Measurements from ENCODE around the gene BCL11A. TPM values are rescaled to one million over a fixed set of nuclear protein-coding genes. Genes with fewer than 3 reads are reported as not detected.

BCL11A gene
- total RNA-seq, 1 experiment from 2014 or later: 0.33 TPM

- ChIA-PET POLR2A (no interaction called here), CTCF (no interaction called here)
- in situ Hi-C loops (cut with HindIII; ENCODE audit: low pct_unique_long_range_greater_than_20kb, low sequenced_read_pairs): no loop called here
- TF ChIP-seq TCF7L2 (IDR thresholded peaks at IDR 0.05; ENCODE audit: low read depth, low read length): no peak
- TF ChIP-seq, protein P1, sequence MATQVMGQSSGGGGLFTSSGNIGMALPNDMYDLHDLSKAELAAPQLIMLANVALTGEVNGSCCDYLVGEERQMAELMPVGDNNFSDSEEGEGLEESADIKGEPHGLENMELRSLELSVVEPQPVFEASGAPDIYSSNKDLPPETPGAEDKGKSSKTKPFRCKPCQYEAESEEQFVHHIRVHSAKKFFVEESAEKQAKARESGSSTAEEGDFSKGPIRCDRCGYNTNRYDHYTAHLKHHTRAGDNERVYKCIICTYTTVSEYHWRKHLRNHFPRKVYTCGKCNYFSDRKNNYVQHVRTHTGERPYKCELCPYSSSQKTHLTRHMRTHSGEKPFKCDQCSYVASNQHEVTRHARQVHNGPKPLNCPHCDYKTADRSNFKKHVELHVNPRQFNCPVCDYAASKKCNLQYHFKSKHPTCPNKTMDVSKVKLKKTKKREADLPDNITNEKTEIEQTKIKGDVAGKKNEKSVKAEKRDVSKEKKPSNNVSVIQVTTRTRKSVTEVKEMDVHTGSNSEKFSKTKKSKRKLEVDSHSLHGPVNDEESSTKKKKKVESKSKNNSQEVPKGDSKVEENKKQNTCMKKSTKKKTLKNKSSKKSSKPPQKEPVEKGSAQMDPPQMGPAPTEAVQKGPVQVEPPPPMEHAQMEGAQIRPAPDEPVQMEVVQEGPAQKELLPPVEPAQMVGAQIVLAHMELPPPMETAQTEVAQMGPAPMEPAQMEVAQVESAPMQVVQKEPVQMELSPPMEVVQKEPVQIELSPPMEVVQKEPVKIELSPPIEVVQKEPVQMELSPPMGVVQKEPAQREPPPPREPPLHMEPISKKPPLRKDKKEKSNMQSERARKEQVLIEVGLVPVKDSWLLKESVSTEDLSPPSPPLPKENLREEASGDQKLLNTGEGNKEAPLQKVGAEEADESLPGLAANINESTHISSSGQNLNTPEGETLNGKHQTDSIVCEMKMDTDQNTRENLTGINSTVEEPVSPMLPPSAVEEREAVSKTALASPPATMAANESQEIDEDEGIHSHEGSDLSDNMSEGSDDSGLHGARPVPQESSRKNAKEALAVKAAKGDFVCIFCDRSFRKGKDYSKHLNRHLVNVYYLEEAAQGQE (IDR thresholded peaks at IDR 0.05; ENCODE audit: insufficient read depth in 1 of 2, low read depth in 2 of 2, low read length in 1 of 2): no peak
- TF ChIP-seq SIN3A (IDR thresholded peaks at IDR 0.05; ENCODE audit: borderline replicate concordance, insufficient read depth, low read depth, low read length): no peak
- no peak for TF ChIP-seq POLR2AphosphoS5 (IDR thresholded peaks at IDR 0.05; ENCODE audit: low read depth, low read length)
- TF ChIP-seq, protein P2, sequence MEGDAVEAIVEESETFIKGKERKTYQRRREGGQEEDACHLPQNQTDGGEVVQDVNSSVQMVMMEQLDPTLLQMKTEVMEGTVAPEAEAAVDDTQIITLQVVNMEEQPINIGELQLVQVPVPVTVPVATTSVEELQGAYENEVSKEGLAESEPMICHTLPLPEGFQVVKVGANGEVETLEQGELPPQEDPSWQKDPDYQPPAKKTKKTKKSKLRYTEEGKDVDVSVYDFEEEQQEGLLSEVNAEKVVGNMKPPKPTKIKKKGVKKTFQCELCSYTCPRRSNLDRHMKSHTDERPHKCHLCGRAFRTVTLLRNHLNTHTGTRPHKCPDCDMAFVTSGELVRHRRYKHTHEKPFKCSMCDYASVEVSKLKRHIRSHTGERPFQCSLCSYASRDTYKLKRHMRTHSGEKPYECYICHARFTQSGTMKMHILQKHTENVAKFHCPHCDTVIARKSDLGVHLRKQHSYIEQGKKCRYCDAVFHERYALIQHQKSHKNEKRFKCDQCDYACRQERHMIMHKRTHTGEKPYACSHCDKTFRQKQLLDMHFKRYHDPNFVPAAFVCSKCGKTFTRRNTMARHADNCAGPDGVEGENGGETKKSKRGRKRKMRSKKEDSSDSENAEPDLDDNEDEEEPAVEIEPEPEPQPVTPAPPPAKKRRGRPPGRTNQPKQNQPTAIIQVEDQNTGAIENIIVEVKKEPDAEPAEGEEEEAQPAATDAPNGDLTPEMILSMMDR (IDR thresholded peaks at IDR 0.05): no peak
- intact Hi-C loops (cut with micrococcal nuclease; ENCODE audit: unreplicated experiment): no loop called here
- BruUV-seq (replicated peaks): no TSS peak
- H3K27me3 ChIP-seq (ENCODE audit: control insufficient read depth, insufficient read depth, low read length): peaks cover 2% of the 10 kb centered on the region; the same call in 1 of the 2 replicates
- ATAC-seq (no peak), DNase-seq (ENCODE audit: low read depth, low spot score) (no peak)
- no peak overlapping the region for H3K4me3 ChIP-seq (ENCODE audit: low read depth in 2 of 2, low read length in 2 of 2)
- no peak overlapping the region for H3K27ac ChIP-seq (ENCODE audit: low read length)
- H3K4me1 ChIP-seq (ENCODE audit: control insufficient read depth, insufficient read depth, low read length): no peaks in the 10 kb centered on the region
- H3K9me3 ChIP-seq (ENCODE audit: control insufficient read depth, insufficient read depth, low read depth, low read length): no peaks in the 10 kb centered on the region
- no peaks in the 10 kb centered on the region for H3K36me3 ChIP-seq (ENCODE audit: control insufficient read depth, insufficient read depth, low read length)
Measured at GRCh38 chr2:60437080-60437696, 116.3 kb downstream of the BCL11A start.

- no peak for ATAC-seq
- BruUV-seq (replicated peaks): no TSS peak
- intact Hi-C loops (cut with micrococcal nuclease; ENCODE audit: unreplicated experiment) (no loop called here), in situ Hi-C loops (cut with HindIII; ENCODE audit: low pct_unique_long_range_greater_than_20kb, low sequenced_read_pairs) (no loop called here)
- DNase-seq (ENCODE audit: low read depth, low spot score): no peak
- CTCF ChIA-PET: no interaction called here
- peaks cover 2% of the 10 kb centered on the region; the same call in 1 of the 2 replicates for H3K27me3 ChIP-seq (ENCODE audit: control insufficient read depth, insufficient read depth, low read length)
- H3K36me3 ChIP-seq (ENCODE audit: control insufficient read depth, insufficient read depth, low read length): no peaks in the 10 kb centered on the region
- H3K4me3 ChIP-seq (ENCODE audit: low read depth in 2 of 2, low read length in 2 of 2): no peak overlapping the region
- H3K9me3 ChIP-seq (ENCODE audit: control insufficient read depth, insufficient read depth, low read depth, low read length): no peaks in the 10 kb centered on the region
- TF ChIP-seq TCF7L2 (IDR thresholded peaks at IDR 0.05; ENCODE audit: low read depth, low read length): no peak
- TF ChIP-seq, protein P2 (IDR thresholded peaks at IDR 0.05): no peak
- no peak for TF ChIP-seq POLR2AphosphoS5 (IDR thresholded peaks at IDR 0.05; ENCODE audit: low read depth, low read length)
- TF ChIP-seq SIN3A (IDR thresholded peaks at IDR 0.05; ENCODE audit: borderline replicate concordance, insufficient read depth, low read depth, low read length): no peak
- TF ChIP-seq, protein P1 (IDR thresholded peaks at IDR 0.05; ENCODE audit: insufficient read depth in 1 of 2, low read depth in 2 of 2, low read length in 1 of 2): no peak
- H3K4me1 ChIP-seq (ENCODE audit: control insufficient read depth, insufficient read depth, low read length): no peaks in the 10 kb centered on the region
- H3K27ac ChIP-seq (ENCODE audit: low read length): no peak overlapping the region
- POLR2A ChIA-PET: no interaction called here
Measured at GRCh38 chr2:60433018-60433596, 120.3 kb downstream of the BCL11A start.
